Measurements from ENCODE around the gene GGT1.
"Not testable (repeated sequence)": the region's sequence is repeated elsewhere in the genome, so short reads cannot be mapped to it uniquely, and the experiment has no call there.

Gene GGT1

DNA sequence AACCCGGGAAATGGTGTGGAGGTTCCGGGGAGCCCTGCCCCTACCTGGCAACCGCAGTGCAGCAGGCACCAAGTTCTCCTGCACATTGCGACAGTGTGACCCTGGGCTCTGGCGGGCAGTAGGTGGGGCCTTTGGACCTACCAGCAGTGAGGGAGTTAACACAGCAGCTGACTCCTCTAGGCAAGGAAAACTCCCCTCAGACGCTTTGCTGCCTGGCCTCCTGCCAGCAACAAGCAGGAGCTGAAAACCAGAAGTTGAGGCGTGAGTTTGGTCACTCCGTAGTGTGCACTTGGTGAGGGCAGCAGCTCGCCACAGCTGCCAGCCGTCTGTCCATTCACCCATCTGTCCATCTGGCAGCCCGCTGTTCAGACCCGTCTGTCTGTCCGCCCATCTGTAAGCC lies 29.6 kb downstream of the GGT1 start:
- peak; percentile 18 to 61 for DNase-seq (ENCODE audit: low read depth in 2 of 2)
- H3K4me3 ChIP-seq (replicated peaks in 1 of 2; ENCODE audit: low read depth in 2 of 2, low read length in 2 of 2) = not testable (repeated sequence)

DNA sequence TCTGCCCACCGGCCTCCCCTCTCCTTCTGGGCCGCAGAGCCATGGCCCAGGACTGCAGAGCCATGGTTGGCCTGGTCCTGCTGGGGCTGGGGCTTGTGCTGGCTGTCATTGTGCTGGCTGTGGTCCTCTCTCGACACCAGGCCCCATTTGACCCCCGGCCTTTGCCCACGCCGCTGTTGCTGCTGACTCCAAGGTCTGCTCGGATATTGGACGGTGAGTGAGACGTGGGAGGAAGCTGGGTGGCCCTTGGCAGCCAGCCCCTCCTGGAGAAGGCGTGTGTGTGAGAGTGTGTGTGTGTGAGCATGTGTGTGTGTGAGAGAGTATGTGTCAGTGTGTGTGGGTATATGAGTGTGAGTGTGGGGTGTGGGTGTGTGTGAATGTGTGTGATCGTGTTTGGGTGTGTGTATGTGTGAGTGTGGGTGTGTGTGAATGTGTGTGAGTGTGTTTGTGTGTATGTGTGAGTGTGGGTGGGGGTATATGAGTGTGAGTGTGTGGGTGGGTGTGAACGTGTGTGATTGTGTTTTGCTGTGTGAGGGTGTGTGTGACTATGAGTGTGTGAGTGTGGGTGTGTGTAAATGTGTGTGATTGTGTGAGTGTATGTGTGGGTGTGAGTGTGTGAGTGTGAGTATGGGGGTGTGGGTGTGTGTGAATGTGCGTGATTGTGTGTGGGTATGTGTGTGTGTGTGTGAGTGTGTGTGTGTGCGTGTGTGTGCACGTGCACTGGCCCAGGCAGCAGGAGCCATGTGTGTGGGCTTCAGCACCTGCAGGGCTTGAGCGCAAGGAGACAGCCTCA lies 30.4 kb downstream of the GGT1 start:
- H3K4me3 ChIP-seq (replicated peaks in 1 of 2; ENCODE audit: low read depth in 2 of 2, low read length in 2 of 2) = not testable (repeated sequence)

DNA sequence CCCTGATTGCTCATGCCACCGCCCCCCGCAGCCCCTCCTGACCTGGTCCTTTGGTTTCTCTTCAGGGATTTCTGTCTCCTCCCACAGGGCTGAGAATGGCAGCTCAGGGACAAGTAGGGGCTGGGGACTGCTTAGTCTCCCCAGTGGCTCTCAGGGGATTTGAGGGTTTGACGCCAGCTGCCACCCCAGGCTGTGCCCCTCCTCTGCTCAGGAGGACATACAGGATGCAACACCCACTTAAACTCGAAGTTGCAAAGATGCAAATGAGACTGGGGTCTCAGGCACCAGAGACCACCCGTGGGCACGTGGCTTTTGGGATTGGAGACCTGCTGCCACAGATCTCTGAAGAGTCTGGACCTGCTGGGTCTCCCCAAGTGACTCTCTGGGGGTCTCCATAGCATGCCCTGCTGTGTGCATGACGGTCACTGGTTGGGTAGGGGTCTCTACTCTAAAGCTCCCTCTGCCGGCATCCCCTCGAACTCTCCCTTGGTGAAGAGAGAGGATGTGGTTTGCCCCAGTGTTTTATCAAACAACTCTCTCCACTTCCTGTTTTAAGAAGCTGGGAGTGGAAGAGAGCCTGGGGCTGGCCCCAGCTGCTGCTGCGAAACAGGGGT lies 31.9 kb downstream of the GGT1 start:
- peak in 1 of 2 donors; percentile 3 for DNase-seq (ENCODE audit: low read depth in 2 of 2)
- not testable (repeated sequence) for H3K4me3 ChIP-seq (replicated peaks in 1 of 2; ENCODE audit: low read depth in 2 of 2, low read length in 2 of 2)

More for the DNA sequence above, 30.4 kb downstream of the GGT1 start:
- peak; percentile 4 to 57 for DNase-seq (ENCODE audit: low read depth in 2 of 2)

DNA sequence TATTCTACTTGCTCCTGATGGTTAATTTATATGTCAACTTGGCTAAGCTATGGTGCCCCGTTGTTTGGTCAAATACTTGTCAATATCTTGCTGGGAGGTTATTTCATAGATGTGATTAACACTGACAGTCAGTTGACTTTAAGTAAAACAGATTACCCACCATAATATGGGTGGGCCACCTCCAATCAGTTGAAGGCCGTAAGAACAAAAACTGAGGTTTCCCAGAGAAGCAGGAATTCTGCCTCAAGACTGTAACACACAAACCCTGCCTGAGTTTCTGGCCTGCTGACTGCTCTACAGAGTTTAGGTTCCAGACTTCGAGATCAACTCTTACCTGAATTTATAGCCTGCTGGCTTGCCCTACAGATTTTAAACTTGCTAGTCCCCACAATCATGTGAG lies 33.5 kb downstream of the GGT1 start:
- H3K4me3 ChIP-seq (replicated peaks in 1 of 2; ENCODE audit: low read depth in 2 of 2, low read length in 2 of 2); DNase-seq (ENCODE audit: low read depth in 2 of 2): not testable (repeated sequence)

DNA sequence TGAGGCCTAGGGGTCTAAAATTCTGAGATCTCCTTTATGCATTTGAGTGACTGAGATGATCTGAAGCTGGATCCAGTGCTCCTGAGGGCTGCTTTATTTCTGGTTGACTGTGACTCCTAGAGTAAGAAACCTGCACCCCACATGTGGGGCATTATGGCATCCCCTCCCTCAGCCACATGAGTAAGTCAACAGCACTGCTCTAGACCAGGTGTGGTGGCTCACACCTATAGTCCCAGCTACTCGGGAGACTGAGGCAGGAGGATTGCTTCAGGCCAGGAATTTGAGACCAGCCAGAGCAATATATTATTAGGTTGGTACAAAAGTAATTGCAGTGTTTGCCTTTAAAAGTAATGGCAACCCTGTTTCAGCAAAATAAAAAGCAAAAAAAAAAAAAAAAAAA lies 39.3 kb downstream of the GGT1 start:
- not testable (repeated sequence) for DNase-seq (ENCODE audit: low read depth in 2 of 2); H3K4me3 ChIP-seq (replicated peaks in 1 of 2; ENCODE audit: low read depth in 2 of 2, low read length in 2 of 2)

DNA sequence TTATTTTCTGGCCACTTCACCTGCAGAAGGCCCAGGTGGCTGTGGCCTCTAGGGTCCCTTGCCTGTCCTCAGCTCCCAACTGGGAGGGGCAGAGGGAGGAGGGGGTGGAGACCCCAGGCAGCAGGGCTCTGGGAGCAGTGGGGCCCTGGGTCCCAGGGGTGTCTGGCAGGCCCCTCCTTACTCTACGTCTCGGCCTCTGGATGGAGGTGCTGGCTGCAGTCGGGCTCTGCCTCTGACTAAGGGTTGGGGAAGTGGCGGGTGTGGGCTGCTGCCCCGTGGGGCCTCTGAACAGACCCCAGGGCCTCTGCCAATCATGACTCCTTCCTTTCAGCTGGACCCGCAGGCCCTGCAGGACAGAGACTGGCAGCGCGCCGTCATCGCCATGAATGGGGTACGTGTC lies 41.4 kb downstream of the GGT1 start:
- not testable (repeated sequence) for DNase-seq (ENCODE audit: low read depth in 2 of 2); H3K4me3 ChIP-seq (replicated peaks in 1 of 2; ENCODE audit: low read depth in 2 of 2, low read length in 2 of 2)

DNA sequence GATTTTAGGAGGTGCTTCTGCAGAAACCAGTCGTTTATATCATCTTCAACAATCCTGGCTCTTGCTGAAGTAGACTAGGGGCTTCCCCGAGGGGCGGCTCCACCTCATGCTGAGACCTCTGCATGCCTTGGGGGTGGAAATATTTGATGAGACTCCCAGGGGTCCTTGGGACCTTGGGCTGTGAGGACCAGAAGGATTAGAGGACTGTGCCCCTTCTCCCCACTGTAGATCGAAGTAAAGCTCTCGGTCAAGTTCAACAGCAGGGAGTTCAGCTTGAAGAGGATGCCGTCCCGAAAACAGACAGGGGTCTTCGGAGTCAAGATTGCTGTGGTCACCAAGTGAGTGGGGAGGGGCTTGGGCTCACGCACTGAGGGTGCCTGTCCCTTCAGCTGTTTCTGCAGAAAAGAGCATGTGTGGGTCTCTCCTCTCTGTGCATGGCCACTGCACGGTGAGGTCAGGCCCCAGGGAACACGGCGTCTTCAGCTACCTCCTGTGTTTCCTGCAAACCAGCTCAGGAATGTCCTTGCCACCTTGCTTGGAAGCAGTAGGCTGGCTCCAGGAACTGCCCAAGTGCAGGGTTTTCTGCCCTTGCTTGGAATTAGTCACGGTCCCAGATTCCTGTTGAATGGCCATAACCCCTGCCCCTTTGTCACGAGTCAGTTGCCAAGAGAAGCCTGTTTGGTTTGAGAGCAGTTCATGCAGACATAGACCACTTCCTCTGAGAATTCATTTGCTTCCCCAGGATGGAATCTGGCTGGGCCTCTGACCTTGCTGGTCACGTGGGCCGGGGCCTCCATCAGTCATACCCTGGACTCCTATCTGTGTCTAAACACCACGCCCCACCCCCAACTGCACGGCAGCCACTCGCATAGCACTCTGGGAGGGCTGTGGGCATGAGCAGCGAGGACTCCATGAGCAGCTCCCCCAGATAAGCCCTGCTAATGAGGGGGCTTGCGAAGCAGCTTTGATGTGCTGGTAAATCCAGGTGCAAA lies 42.7 kb downstream of the GGT1 start:
- H3K4me3 ChIP-seq (replicated peaks in 1 of 2; ENCODE audit: low read depth in 2 of 2, low read length in 2 of 2); DNase-seq (ENCODE audit: low read depth in 2 of 2): not testable (repeated sequence)

DNA sequence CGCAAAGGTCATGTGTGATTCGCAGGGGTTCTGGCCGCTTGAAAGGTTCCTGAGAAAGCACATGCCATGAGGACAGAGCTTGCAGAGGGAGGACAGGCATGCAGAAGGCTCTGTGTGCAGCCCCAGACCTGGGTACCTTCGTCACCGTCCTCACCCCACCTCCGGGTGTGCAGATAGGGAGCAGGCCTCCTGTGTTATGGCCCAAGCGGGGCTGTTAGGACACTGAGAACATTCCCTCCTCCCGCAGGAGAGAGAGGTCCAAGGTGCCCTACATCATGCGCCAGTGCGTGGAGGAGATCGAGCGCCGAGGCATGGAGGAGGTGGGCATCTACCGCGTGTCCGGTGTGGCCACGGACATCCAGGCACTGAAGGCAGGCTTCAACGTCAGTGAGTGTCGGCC lies 43.8 kb downstream of the GGT1 start:
- H3K4me3 ChIP-seq (replicated peaks in 1 of 2; ENCODE audit: low read depth in 2 of 2, low read length in 2 of 2); DNase-seq (ENCODE audit: low read depth in 2 of 2): not testable (repeated sequence)

DNA sequence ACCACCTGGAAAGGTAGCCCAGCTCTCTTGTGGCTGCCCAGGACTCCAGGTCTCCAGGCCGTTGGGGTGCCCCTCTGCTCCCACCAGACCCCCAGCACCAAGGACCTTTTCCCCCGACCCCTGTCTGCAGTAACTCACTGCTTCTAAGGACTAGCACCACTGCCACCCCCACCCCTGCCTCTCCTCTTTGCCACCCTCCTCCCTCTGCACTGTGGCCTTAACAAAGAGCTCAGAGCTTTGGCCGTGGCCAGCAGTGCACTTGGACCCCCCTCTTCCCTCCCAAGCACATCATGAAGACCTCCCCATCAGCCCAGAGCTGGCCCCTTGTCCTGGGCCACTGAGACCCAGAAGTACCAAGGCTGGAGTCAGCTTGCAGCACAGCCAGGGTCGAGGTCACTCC lies 46.4 kb downstream of the GGT1 start:
- not testable (repeated sequence) for DNase-seq (ENCODE audit: low read depth in 2 of 2); H3K4me3 ChIP-seq (replicated peaks in 1 of 2; ENCODE audit: low read depth in 2 of 2, low read length in 2 of 2)

DNA sequence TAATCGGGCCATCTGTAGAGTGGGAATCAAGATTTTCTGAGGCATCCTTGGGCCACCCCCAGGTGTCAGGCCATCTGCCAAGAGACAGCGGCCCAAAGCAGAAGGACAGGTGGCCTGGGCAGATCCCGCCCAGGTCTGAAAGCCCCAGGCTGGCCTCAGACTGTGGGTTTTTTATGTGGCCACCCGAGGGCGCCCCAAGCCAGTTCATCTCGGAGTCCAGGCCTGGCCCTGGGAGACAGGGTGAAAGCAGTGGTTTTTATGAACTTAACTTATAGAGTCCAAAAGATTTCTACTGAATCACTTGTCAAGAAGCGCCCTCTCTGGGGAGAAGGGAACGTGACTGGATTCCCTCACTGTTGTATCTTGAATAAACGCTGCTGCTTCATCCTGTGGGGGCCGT lies 47.9 kb downstream of the GGT1 start:
- DNase-seq (ENCODE audit: low read depth in 2 of 2); H3K4me3 ChIP-seq (replicated peaks in 1 of 2; ENCODE audit: low read depth in 2 of 2, low read length in 2 of 2): not testable (repeated sequence)

DNA sequence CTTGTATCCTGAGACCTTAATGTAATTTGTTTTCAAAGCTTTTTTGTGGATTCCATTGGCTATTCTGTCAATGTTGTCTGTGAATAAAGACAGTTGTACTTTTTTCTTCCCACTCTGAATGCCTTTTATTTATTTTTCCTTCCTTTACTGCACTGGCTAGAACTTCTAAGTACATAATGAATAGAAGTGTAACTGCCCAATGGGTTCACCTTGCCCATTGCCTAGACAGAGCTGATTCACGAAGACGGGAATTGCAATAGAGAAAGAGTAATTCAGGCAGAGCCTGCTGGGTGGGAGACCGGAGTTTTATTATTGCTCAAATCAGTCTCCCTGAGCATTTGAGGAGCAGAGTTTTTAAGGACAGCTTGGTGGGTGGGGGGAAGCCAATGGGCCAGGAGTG lies 62.4 kb downstream of the GGT1 start:
- H3K4me3 ChIP-seq (replicated peaks in 1 of 2; ENCODE audit: low read depth in 2 of 2, low read length in 2 of 2); DNase-seq (ENCODE audit: low read depth in 2 of 2): not testable (repeated sequence)

DNA sequence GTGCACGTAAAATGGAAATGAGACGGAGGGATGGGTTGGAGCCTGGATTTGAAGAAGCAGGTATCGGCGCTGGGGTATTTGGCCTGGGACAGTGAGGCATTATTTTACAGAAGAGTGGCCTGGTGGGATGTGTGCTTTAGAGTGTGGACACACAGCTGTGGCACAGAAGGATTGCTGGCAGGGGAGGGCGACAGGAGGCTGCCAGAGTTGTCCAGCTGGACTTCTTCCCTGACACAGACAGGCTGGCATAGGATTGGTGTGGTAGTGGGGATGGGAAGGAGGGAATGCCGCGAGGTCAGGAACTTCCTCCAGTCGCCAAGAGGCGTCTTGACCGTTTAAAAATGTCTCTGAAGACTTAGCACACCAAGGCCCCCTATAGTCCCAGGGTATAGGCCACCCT lies 64.9 kb downstream of the GGT1 start:
- not testable (repeated sequence) for H3K4me3 ChIP-seq (replicated peaks in 1 of 2; ENCODE audit: low read depth in 2 of 2, low read length in 2 of 2); DNase-seq (ENCODE audit: low read depth in 2 of 2)

DNA sequence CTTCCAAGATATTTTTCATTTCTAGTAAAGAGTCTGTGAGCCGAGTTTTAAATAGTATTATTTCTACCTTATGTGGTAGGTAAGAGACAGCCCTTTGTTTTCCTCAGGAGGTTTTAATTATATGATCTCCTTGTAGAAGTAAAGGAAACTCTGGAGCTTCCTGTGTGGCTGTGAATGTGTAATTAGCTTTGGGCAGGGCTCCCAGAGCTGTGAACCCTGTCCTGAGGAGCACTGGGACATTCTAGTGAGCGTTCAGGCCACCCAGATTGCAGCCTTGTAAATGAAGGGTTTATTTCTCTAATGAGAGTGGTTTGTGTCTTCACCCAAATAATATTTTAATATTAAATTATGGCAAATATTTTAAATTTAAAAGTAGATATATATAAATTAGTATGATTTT lies 69.5 kb downstream of the GGT1 start:
- not testable (repeated sequence) for DNase-seq (ENCODE audit: low read depth in 2 of 2); H3K4me3 ChIP-seq (replicated peaks in 1 of 2; ENCODE audit: low read depth in 2 of 2, low read length in 2 of 2)
